Measurements from ENCODE around the gene MCM3.

MCM3 gene

GRCh38 chr6:52330470-52330869 is 45.9 kb upstream of the MCM3 start:
- Histone ChIP-seq H3K4me2 (ENCODE audit: low read length) (no peak overlapping the region), H3K9me2 (ENCODE audit: low read depth, low read length) (no peaks in the 10 kb centered on the region), H4K20me1 (ENCODE audit: insufficient read depth, low read length) (no peaks in the 10 kb centered on the region), H3K36me3 (ENCODE audit: insufficient read depth, low read length) (no peaks in the 10 kb centered on the region), H3K27ac (ENCODE audit: low read depth, low read length, poor library complexity, severe bottlenecking) (no peak overlapping the region), H3K4me3 (ENCODE audit: low read depth, low read length, poor library complexity, severe bottlenecking) (no peak overlapping the region), H3K27me3 (ENCODE audit: insufficient read depth, low read length) (no peaks in the 10 kb centered on the region), H3K9me3 (ENCODE audit: low read length) (no peaks in the 10 kb centered on the region), H3F3A (ENCODE audit: insufficient read depth, low read length) (no peaks in the 10 kb centered on the region), H3K9ac (ENCODE audit: low read length) (no peak overlapping the region), H3K4me1 (ENCODE audit: insufficient read depth, low read length, severe bottlenecking) (peaks cover 11% of the 10 kb centered on the region), H3K79me2 (ENCODE audit: insufficient read depth, low read length) (no peaks in the 10 kb centered on the region), H2AFZ (ENCODE audit: low read length) (no peak overlapping the region)
- TF ChIP-seq CTCF (IDR thresholded peaks at IDR 0.05; ENCODE audit: low read length) (no peak), EZH2 (IDR thresholded peaks at IDR 0.05; ENCODE audit: borderline replicate concordance, low read length) (no peak)

GRCh38 chr6:52328729-52329128 is 44.2 kb upstream of the MCM3 start:
- Histone ChIP-seq H3K27me3 (ENCODE audit: insufficient read depth, low read length) (no peaks in the 10 kb centered on the region), H3K4me1 (ENCODE audit: insufficient read depth, low read length, severe bottlenecking) (peaks cover 11% of the 10 kb centered on the region), H3K36me3 (ENCODE audit: insufficient read depth, low read length) (no peaks in the 10 kb centered on the region), H3K4me3 (ENCODE audit: low read depth, low read length, poor library complexity, severe bottlenecking) (no peak overlapping the region), H3K27ac (ENCODE audit: low read depth, low read length, poor library complexity, severe bottlenecking) (no peak overlapping the region), H2AFZ (ENCODE audit: low read length) (no peak overlapping the region), H3K9me3 (ENCODE audit: low read length) (no peaks in the 10 kb centered on the region), H4K20me1 (ENCODE audit: insufficient read depth, low read length) (no peaks in the 10 kb centered on the region), H3K79me2 (ENCODE audit: insufficient read depth, low read length) (no peaks in the 10 kb centered on the region), H3K9me2 (ENCODE audit: low read depth, low read length) (no peaks in the 10 kb centered on the region), H3K9ac (ENCODE audit: low read length) (no peak overlapping the region), H3F3A (ENCODE audit: insufficient read depth, low read length) (no peaks in the 10 kb centered on the region), H3K4me2 (ENCODE audit: low read length) (no peak overlapping the region)
- TF ChIP-seq EZH2 (IDR thresholded peaks at IDR 0.05; ENCODE audit: borderline replicate concordance, low read length) (no peak), CTCF (IDR thresholded peaks at IDR 0.05; ENCODE audit: low read length) (no peak)

GRCh38 chr6:52328303-52328662 is 43.7 kb upstream of the MCM3 start:
- H3K4me1 ChIP-seq (ENCODE audit: insufficient read depth, low read length, severe bottlenecking) = peaks cover 11% of the 10 kb centered on the region
- H3K4me2 ChIP-seq (ENCODE audit: low read length) = no peak overlapping the region
- no peaks in the 10 kb centered on the region for H3K36me3 ChIP-seq (ENCODE audit: insufficient read depth, low read length)
- no peaks in the 10 kb centered on the region for H3F3A ChIP-seq (ENCODE audit: insufficient read depth, low read length)
- no peaks in the 10 kb centered on the region for H4K20me1 ChIP-seq (ENCODE audit: insufficient read depth, low read length)
- no peak overlapping the region for H3K9ac ChIP-seq (ENCODE audit: low read length)
- no peaks in the 10 kb centered on the region for H3K9me2 ChIP-seq (ENCODE audit: low read depth, low read length)
- no peak overlapping the region for H3K4me3 ChIP-seq (ENCODE audit: low read depth, low read length, poor library complexity, severe bottlenecking)
- no peaks in the 10 kb centered on the region for H3K27me3 ChIP-seq (ENCODE audit: insufficient read depth, low read length)
- H3K9me3 ChIP-seq (ENCODE audit: low read length) = no peaks in the 10 kb centered on the region
- no peak overlapping the region for H2AFZ ChIP-seq (ENCODE audit: low read length)
- H3K27ac ChIP-seq (ENCODE audit: low read depth, low read length, poor library complexity, severe bottlenecking) = no peak overlapping the region
- TF ChIP-seq EZH2 (IDR thresholded peaks at IDR 0.05; ENCODE audit: borderline replicate concordance, low read length) (no peak), CTCF (IDR thresholded peaks at IDR 0.05; ENCODE audit: low read length) (no peak)
- no peaks in the 10 kb centered on the region for H3K79me2 ChIP-seq (ENCODE audit: insufficient read depth, low read length)

Data from OCI-LY1 (cell line).